H1 (cell line): Measurements from ENCODE around the gene CUTA. TPM values are rescaled to one million over a fixed set of nuclear protein-coding genes. Genes with fewer than 3 reads are reported as not detected.
"Not testable (repeated sequence)": the region's sequence is repeated elsewhere in the genome, so short reads cannot be mapped to it uniquely, and the experiment has no call there.

Experiments used
- CTCF ChIA-PET: fragments of 300-600 bp; sonication (Branson Sonifier 250); formaldehyde crosslinking; loops from one replicate; lab custom pipeline; 2021; ENCODE audit not compliant: partially characterized antibody; lab: Charles Lee
- POLR2A ChIA-PET: fragments of 300-600 bp; sonication (Branson Sonifier 250); formaldehyde crosslinking; loops from one replicate; lab custom pipeline; 2021; ENCODE audit warnings: inconsistent platforms; ENCODE audit not compliant: partially characterized antibody; lab: Charles Lee
- DNase-seq, 2 experiments: peaks; one replicate each; pipeline versions ENCODE4 v3.0.0 to v3.0.0-alpha.2; 2010 to 2022; ENCODE audit warnings: low spot score in 2 of 2, low read depth in 1 of 2, mixed read lengths in 1 of 2
- FAIRE-seq: peaks from 2 replicates; lab custom pipeline; 2011; peaks lifted over from hg19 to GRCh38; lab: Jason Lieb, UNC
- H2AFZ ChIP-seq: 2 replicates; pipeline ENCODE4 v1.8.1; 2012; ENCODE audit warnings: low read length, inconsistent platforms
- H2AK5ac ChIP-seq: 2 replicates; pipeline ENCODE4 v1.6.1; 2013; ENCODE audit warnings: low read depth, low read length
- H2BK120ac ChIP-seq: replicated peaks from 2 replicates; pipeline ENCODE3; 2013; ENCODE audit warnings: low read depth, low read length, inconsistent platforms
- H2BK12ac ChIP-seq: 2 replicates; pipeline ENCODE4 v1.6.1; 2013; ENCODE audit warnings: low read depth, low read length
- H2BK15ac ChIP-seq: 2 replicates; pipeline ENCODE4 v1.6.1; 2013; ENCODE audit warnings: low read length
- H2BK20ac ChIP-seq: 2 replicates; pipeline ENCODE4 v1.6.1; 2013; ENCODE audit warnings: low read length
- H2BK5ac ChIP-seq: 2 replicates; pipeline ENCODE4 v1.6.1; 2013; ENCODE audit warnings: low read depth, low read length
- H3K14ac ChIP-seq: 2 replicates; pipeline ENCODE4 v1.6.1; 2013; ENCODE audit warnings: inconsistent platforms; ENCODE audit not compliant: insufficient read length
- H3K18ac ChIP-seq: 2 replicates; pipeline ENCODE4 v1.6.1; 2013; ENCODE audit warnings: low read length; ENCODE audit errors: extremely low read depth
- H3K23ac ChIP-seq: 2 replicates; pipeline ENCODE4 v1.6.1; 2013; ENCODE audit warnings: inconsistent platforms; ENCODE audit not compliant: insufficient read length
- H3K23me2 ChIP-seq: 2 replicates; pipeline ENCODE4 v1.6.1; 2013; ENCODE audit warnings: low read depth, low read length
- H3K27ac ChIP-seq: 2 replicates; pipeline ENCODE4 v1.6.1; 2011; ENCODE audit warnings: low read depth, low read length, inconsistent platforms
- H3K27me3 ChIP-seq, 4 experiments: replicated peaks in 1 of 4; 1 replicate in 1 of 4; 2 replicates in 3 of 4; pipeline versions ENCODE4 v1.6.1 to v1.8.1; 2011 to 2013; ENCODE audit warnings: low read length in 3 of 4, mild to moderate bottlenecking in 3 of 4, inconsistent platforms in 2 of 4, mixed read lengths in 2 of 4, moderate library complexity in 1 of 4; ENCODE audit not compliant: control insufficient read depth in 3 of 4, insufficient read depth in 3 of 4; ENCODE audit errors: extremely low read depth in 1 of 4
- H3K36me3 ChIP-seq, 4 experiments: 2 replicates each; pipeline versions ENCODE4 v1.6.1 to v1.8.1; 2011 to 2013; ENCODE audit warnings: mild to moderate bottlenecking in 4 of 4, low read length in 3 of 4, moderate library complexity in 2 of 4, control low read depth in 1 of 4, inconsistent platforms in 1 of 4; ENCODE audit not compliant: insufficient read depth in 4 of 4, control insufficient read depth in 2 of 4
- H3K4ac ChIP-seq: replicated peaks from 2 replicates; pipeline ENCODE3; 2013; ENCODE audit warnings: low read length, low read depth, mixed read lengths, inconsistent platforms; ENCODE audit not compliant: insufficient read length
- H3K4me1 ChIP-seq, 4 experiments: replicated peaks in 1 of 4; 1 replicate in 1 of 4; 2 replicates in 3 of 4; pipeline versions ENCODE4 v1.6.1 to v1.8.1; 2011 to 2013; ENCODE audit warnings: low read length in 3 of 4, inconsistent platforms in 2 of 4, mixed read lengths in 1 of 4; ENCODE audit not compliant: insufficient read depth in 4 of 4, control insufficient read depth in 3 of 4
- H3K4me2 ChIP-seq, 2 experiments: 2 replicates each; pipeline versions ENCODE4 v1.6.1 to v1.8.1; 2011 to 2013; ENCODE audit warnings: low read depth in 2 of 2, low read length in 2 of 2, control low read depth in 1 of 2, inconsistent platforms in 1 of 2, mild to moderate bottlenecking in 1 of 2; ENCODE audit not compliant: insufficient read depth in 1 of 2
- H3K4me3 ChIP-seq, 4 experiments: fragments of 200-600, 300-600 bp in 1 of 4; sonication (generic), shearing (Covaris generic), sonication (Bioruptor Twin) in 1 of 4; 2 replicates each; pipeline versions ENCODE4 v1.5.1 to v1.8.1; 2011 to 2016; ENCODE audit warnings: low read length in 4 of 4, low read depth in 3 of 4, control low read depth in 2 of 4, inconsistent platforms in 2 of 4, mild to moderate bottlenecking in 2 of 4, mixed read lengths in 1 of 4, moderate library complexity in 1 of 4; ENCODE audit not compliant: insufficient read depth in 2 of 4; ENCODE audit errors: extremely low read depth in 1 of 4
- H3K56ac ChIP-seq: replicated peaks from 2 replicates; pipeline ENCODE3; 2013; ENCODE audit warnings: low read depth, mild to moderate bottlenecking, mixed read lengths, low read length, inconsistent platforms; ENCODE audit not compliant: insufficient read length
- H3K79me1 ChIP-seq: 2 replicates; pipeline ENCODE4 v1.6.1; 2013; ENCODE audit warnings: low read depth, low read length, control low read depth
- H3K79me2 ChIP-seq, 2 experiments: 2 replicates each; pipeline versions ENCODE4 v1.6.1 to v1.8.1; 2012 to 2013; ENCODE audit warnings: low read length in 2 of 2, mild to moderate bottlenecking in 2 of 2, inconsistent platforms in 1 of 2; ENCODE audit not compliant: insufficient read depth in 2 of 2, control insufficient read depth in 1 of 2
- H3K9ac ChIP-seq, 4 experiments: replicated peaks in 1 of 4; 1 replicate in 1 of 4; 2 replicates in 3 of 4; pipeline versions ENCODE4 v1.6.1 to v1.8.1; 2011 to 2013; ENCODE audit warnings: low read depth in 3 of 4, low read length in 3 of 4, control low read depth in 2 of 4, mild to moderate bottlenecking in 2 of 4, moderate library complexity in 2 of 4, inconsistent platforms in 1 of 4; ENCODE audit errors: extremely low read depth in 1 of 4
- H3K9me3 ChIP-seq, 2 experiments: 2 replicates each; pipeline versions ENCODE4 v1.6.1 to v1.8.1; 2012 to 2013; ENCODE audit warnings: mild to moderate bottlenecking in 2 of 2, moderate library complexity in 2 of 2, control low read depth in 1 of 2, inconsistent platforms in 1 of 2, low read depth in 1 of 2, low read length in 1 of 2, mixed read lengths in 1 of 2; ENCODE audit not compliant: insufficient read depth in 2 of 2
- H4K20me1 ChIP-seq, 2 experiments: replicated peaks in 1 of 2; 2 replicates each; pipeline versions ENCODE3 to v1.8.1; 2011 to 2013; ENCODE audit warnings: inconsistent platforms in 2 of 2, low read length in 2 of 2, mild to moderate bottlenecking in 1 of 2; ENCODE audit not compliant: insufficient read depth in 2 of 2, control insufficient read depth in 1 of 2
- H4K5ac ChIP-seq: 2 replicates; pipeline ENCODE4 v1.6.1; 2013; ENCODE audit warnings: low read length, low read depth, mixed read lengths, inconsistent platforms; ENCODE audit not compliant: insufficient read length
- H4K8ac ChIP-seq: 2 replicates; pipeline ENCODE4 v1.8.0; 2013; ENCODE audit warnings: mild to moderate bottlenecking, moderate library complexity, low read length, inconsistent platforms; ENCODE audit not compliant: insufficient read depth; ENCODE audit errors: extremely low read depth
- H4K91ac ChIP-seq: replicated peaks from 2 replicates; pipeline ENCODE3; 2013; ENCODE audit warnings: low read length, mixed read lengths, inconsistent platforms; ENCODE audit not compliant: insufficient read length
- BCL11A ChIP-seq, 2 experiments: IDR thresholded peaks; one replicate each; pipeline ENCODE4 v1.6.1; 2011; ENCODE audit warnings: low read depth in 2 of 2, low read length in 2 of 2, mild to moderate bottlenecking in 2 of 2
- WGBS, 2 experiments: shearing (Covaris generic) in 1 of 2; methylation state at CpG; one replicate each; pipeline versions ENCODE4 v1.1.6 to v1.1.7; 2013 to 2015; ENCODE audit warnings: low lambda C conversion rate in 2 of 2, mixed read lengths in 2 of 2, inconsistent platforms in 1 of 2, low coverage in 1 of 2, missing lambda C conversion rate in 1 of 2; ENCODE audit not compliant: insufficient replicate concordance in 2 of 2, insufficient coverage in 1 of 2, insufficient read length in 1 of 2; ENCODE audit errors: extremely low coverage in 1 of 2, missing lambda C conversion rate in 1 of 2; 5-methylcytosine and 5-hydroxymethylcytosine counted together
- polyA plus RNA-seq, 7 experiments: library from polyadenylated mRNA; depleted of rRNA in 3 of 7; stranded (reverse) in 5 of 7; unstranded in 2 of 7; fragments of >200 nt in 5 of 7; fragments of 200-250 nt in 2 of 7; gene quantifications; 1 replicate in 5 of 7; 2 replicates in 1 of 7; 4 replicates in 1 of 7; pipeline versions ENCODE4 v1.2.1 to v1.2.3, GENCODE V29; 2011 to 2013; ENCODE audit warnings: missing spikeins in 2 of 7, mixed read lengths in 2 of 7
- total RNA-seq: library from RNA; stranded (reverse); fragmentation: NEBNext Ultra II Directional; extraction: Animal tissue kit (Norgen Biotek cat#: 25700); gene quantifications from 2 replicates; pipeline ENCODE4 v1.2.1, GENCODE V29; 2021

CUTA gene
- total and polyA plus RNA-seq, 2 of the 8 experiments (the other 6 are each of a cell fraction or from before 2014, with no cell fraction given), result 297 to 460 TPM

- no peak for TF ChIP-seq BCL11A (IDR thresholded peaks at IDR 0.05; ENCODE audit: low read depth in 2 of 2, low read length in 2 of 2)
These were observed 13.0 kb downstream of the CUTA start (continued) for GRCh38 chr6:33404884-33405283.

DNA sequence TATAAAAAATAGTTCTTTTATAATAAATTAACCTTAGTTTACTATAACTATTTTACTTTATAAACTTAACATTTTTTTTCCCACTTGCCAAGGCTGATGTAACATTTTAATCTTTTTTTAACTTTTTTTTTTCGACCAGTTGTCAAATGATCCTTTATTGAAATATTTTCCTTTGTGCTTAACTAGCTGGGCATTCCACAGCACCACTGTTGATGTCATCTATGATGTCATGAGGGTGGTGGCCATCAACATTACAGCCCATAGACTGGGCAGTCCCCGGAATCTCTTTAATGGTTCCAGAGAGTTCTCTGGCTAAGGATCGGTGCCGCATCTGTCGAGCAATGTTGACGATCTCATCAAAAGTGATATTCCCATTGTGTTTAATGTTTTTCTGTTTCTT lies 18.0 kb downstream of the CUTA start:
- H2BK120ac ChIP-seq, H3K4me2 ChIP-seq, H3K27me3 ChIP-seq, DNase-seq, H3K4me3 ChIP-seq, H3K9ac ChIP-seq, H2BK20ac ChIP-seq, H3K4me1 ChIP-seq, H3K4ac ChIP-seq, H2AK5ac ChIP-seq, H2BK5ac ChIP-seq, H3K79me1 ChIP-seq, H2BK15ac ChIP-seq, H3K56ac ChIP-seq, H3K9me3 ChIP-seq, H2AFZ ChIP-seq, H4K91ac ChIP-seq, H3K18ac ChIP-seq, H4K8ac ChIP-seq, H4K5ac ChIP-seq, H3K23me2 ChIP-seq, H3K27ac ChIP-seq, H3K14ac ChIP-seq, H2BK12ac ChIP-seq, H3K23ac ChIP-seq, FAIRE-seq: not testable (repeated sequence)
- H3K36me3 ChIP-seq, result peaks cover 22 to 56% (median 46%) of the 10 kb centered on the region in 4 experiments
- H4K20me1 ChIP-seq, result peaks cover 2 to 18% of the 10 kb centered on the region in 2 experiments
- 92% methylated on average over 6 of the region's 6 CpGs; no CpG with 5 or more reads in 1 of the 2 experiments for WGBS, 2 experiments
- peaks cover 11 to 26% of the 10 kb centered on the region in 2 experiments for H3K79me2 ChIP-seq
- ChIA-PET POLR2A (interaction anchor here (1.2 kb wide), 1 partner anchor 8 kb away, joined by 3 read pairs; the partner anchor contains the start of gene KIFC1), CTCF (interaction anchor here (0.9 kb wide), 1 partner anchor 469 kb away, joined by 6 read pairs; no protein-coding TSS in a partner anchor)
